ENCODE measurements around the gene PLAGL2. TPM values are rescaled to one million over a fixed set of nuclear protein-coding genes. Genes with fewer than 3 reads are reported as not detected.
A peak's percentile ranks its signal among the peaks of the same experiment; 100 is the strongest.

Gene PLAGL2
- total RNA-seq, 1 donor from 2014 or later = 70.4 TPM

DNA sequence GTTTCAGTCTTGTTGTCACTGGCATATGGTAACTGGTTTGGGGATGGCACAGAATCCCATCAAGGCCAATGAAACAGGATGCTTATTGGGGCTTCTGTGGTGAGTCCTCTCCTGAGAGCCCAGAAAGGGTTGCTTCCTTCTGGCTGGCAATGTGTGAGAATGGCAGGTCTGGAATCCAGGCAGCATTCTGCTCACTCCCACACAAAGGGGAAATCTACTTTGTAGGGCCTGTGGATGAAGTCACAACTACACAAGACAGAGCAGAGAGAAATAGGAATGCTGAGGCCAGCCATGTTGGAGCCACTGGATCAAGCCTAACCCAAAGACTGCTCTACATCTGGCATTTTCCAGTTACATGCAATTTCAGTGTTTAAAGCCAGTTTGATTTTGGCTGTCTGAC lies 15.7 kb downstream of the PLAGL2 start:
- no peak overlapping the region for H3K27ac Mint-ChIP-seq (ENCODE audit: unreplicated experiment)
- H3K36me3 Mint-ChIP-seq (ENCODE audit: low read depth) = peaks cover 14% of the 10 kb centered on the region
- TF ChIP-seq, protein P1, sequence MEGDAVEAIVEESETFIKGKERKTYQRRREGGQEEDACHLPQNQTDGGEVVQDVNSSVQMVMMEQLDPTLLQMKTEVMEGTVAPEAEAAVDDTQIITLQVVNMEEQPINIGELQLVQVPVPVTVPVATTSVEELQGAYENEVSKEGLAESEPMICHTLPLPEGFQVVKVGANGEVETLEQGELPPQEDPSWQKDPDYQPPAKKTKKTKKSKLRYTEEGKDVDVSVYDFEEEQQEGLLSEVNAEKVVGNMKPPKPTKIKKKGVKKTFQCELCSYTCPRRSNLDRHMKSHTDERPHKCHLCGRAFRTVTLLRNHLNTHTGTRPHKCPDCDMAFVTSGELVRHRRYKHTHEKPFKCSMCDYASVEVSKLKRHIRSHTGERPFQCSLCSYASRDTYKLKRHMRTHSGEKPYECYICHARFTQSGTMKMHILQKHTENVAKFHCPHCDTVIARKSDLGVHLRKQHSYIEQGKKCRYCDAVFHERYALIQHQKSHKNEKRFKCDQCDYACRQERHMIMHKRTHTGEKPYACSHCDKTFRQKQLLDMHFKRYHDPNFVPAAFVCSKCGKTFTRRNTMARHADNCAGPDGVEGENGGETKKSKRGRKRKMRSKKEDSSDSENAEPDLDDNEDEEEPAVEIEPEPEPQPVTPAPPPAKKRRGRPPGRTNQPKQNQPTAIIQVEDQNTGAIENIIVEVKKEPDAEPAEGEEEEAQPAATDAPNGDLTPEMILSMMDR (conservative IDR thresholded peaks at IDR 0.05) = no peak
- peak overlapping the region; percentile 88 for H3K4me3 Mint-ChIP-seq
- H3K4me1 Mint-ChIP-seq = peaks cover 27% of the 10 kb centered on the region
- no peaks in the 10 kb centered on the region for H3K9me3 Mint-ChIP-seq
- H3K27me3 Mint-ChIP-seq (ENCODE audit: low read depth) = no peaks in the 10 kb centered on the region
- DNase-seq (ENCODE audit: low read depth, low spot score) = no peak

DNA sequence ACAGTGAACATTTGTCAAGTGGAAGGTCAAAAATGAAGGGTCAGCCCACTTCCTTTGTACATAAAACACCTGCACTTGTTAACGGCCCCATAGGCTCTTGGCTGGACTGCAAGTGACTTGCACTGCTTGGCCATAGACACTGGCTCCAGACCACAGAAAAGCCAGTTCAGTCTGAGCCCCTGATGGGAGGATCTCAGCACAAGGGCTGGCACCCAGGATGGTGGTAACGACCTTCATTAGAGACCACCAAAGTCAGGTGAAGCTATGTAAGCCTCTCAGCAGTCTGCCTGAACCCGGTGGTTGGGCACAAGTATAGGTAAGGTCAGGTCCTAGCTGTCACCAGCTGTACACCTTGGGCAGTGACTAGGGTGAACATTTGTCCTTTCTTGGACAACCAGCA lies 16.1 kb downstream of the PLAGL2 start:
- peak overlapping the region; percentile 88 for H3K4me3 Mint-ChIP-seq
- DNase-seq (ENCODE audit: low read depth, low spot score) = no peak
- H3K36me3 Mint-ChIP-seq (ENCODE audit: low read depth) = peaks cover 14% of the 10 kb centered on the region
- TF ChIP-seq, protein P1 (conservative IDR thresholded peaks at IDR 0.05) = no peak
- no peak overlapping the region for H3K27ac Mint-ChIP-seq (ENCODE audit: unreplicated experiment)
- peaks cover 32% of the 10 kb centered on the region for H3K4me1 Mint-ChIP-seq
- H3K9me3 Mint-ChIP-seq = no peaks in the 10 kb centered on the region
- no peaks in the 10 kb centered on the region for H3K27me3 Mint-ChIP-seq (ENCODE audit: low read depth)

DNA sequence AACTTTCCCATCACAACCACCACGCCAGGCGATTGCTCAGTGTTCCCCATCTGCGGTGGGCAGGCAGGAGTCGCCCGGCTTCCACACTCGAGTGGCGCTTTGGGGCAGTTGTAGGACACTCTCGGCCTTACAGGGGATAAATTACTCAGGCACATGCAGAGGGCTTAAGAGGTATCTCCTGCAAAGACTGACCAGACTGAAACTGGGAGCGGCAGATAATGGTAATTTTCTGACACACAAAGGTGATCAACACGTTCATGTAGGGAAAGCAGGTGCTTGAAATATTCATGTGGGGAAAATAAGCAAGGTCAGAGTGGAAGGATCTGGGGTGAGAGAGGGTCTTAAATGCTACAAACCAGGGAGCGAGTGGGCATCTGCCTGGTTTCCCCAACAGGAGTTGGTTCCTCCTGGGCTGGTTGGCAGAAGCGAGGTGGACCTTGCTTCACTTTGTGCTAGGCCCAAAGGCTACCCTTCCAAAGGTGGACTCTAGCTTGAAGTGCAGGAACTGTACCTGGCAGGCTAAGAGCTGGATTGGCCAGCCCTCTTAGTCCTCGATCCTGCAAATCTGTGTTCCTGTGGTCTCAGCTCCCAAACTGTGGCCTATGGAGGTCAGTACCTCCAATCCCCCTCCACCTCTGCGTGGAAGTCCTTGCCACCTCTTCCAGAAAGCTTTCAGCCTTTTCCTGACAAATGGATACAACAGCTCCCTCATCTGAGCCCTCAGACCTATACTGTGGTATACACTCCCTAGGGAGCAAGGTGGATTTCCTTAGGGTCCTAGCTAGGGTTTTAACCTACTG lies 16.7 kb downstream of the PLAGL2 start:
- Mint-ChIP-seq H3K27ac (ENCODE audit: unreplicated experiment) (peak overlapping the region; percentile 12), H3K27me3 (ENCODE audit: low read depth) (no peaks in the 10 kb centered on the region), H3K4me3 (peak overlapping the region; percentile 88), H3K4me1 (peaks cover 34% of the 10 kb centered on the region), H3K36me3 (ENCODE audit: low read depth) (peaks cover 9% of the 10 kb centered on the region), H3K9me3 (no peaks in the 10 kb centered on the region)
- DNase-seq (ENCODE audit: low read depth, low spot score) = no peak
- TF ChIP-seq, protein P1 (conservative IDR thresholded peaks at IDR 0.05) = peak; percentile 20

DNA sequence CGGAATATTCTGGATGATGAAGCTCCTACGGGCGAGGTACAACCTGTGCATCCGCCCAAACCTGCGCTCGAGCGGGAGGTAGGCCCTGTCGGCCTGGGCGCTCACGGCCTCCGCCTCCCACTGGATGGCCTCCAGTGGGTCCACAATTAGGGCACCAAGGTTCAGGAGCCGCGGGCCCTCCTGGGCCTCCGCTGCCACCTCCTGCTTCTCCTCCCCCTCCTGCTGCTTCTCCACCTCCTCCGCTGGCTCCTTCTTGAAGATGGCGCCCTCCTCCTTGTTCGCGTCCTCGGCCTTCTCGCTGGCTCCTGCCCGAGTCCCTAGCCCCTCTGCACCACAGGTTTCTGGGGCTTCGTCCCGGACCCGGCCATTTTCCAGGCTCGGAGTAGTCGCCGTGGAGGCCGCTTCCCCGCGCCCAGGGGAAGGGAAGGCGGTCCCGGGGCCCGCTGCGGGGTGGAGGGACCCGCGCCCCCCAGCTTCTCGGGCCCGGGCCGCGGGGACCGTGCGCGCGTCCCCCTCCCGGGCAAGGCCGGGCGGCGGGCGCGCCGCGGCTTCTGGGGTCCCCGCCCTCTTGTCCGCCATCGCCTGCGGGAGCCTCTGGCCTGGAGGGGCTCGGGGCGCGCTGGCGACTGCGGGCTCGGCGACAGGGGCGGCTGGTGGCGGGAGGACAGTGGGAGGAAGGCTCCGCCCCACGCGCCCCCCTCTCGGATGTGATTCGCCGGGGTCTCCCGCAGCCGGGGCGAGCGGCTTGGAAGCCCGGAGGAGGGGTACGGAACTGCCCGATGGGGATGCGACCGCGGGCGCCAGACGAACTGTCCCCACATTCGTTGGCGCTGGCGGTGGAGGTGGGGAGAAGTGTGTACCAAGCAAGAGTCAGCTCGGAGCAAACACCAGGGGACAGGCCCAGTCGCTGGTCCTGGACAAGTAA lies 17.6 kb downstream of the PLAGL2 start:
- peak overlapping the region; percentile 47 for H3K27ac Mint-ChIP-seq (ENCODE audit: unreplicated experiment)
- no peaks in the 10 kb centered on the region for H3K27me3 Mint-ChIP-seq (ENCODE audit: low read depth)
- no peaks in the 10 kb centered on the region for H3K9me3 Mint-ChIP-seq
- peaks cover 3% of the 10 kb centered on the region for H3K36me3 Mint-ChIP-seq (ENCODE audit: low read depth)
- TF ChIP-seq, protein P1 (conservative IDR thresholded peaks at IDR 0.05) = no peak
- DNase-seq (ENCODE audit: low read depth, low spot score) = peak; percentile 77
- peaks cover 36% of the 10 kb centered on the region for H3K4me1 Mint-ChIP-seq
- H3K4me3 Mint-ChIP-seq = peak overlapping the region; percentile 88

DNA sequence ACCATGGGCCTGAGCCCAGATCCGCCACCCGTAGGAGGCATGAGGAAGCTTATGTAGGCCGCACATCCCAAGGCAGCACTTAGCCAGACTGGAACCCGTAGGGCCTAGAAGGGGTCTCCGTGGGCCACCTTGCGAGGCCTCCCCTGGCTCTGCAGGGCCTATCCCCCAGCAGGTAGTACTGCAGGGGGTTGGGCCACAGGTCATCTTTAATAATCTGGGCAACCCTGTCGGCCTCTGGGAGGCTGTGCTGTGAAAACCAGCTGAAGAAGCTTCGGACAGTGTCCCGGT lies 18.5 kb downstream of the PLAGL2 start:
- DNase-seq (ENCODE audit: low read depth, low spot score) = no peak
- Mint-ChIP-seq H3K4me1 (peaks cover 36% of the 10 kb centered on the region), H3K36me3 (ENCODE audit: low read depth) (no peaks in the 10 kb centered on the region), H3K4me3 (peak overlapping the region; percentile 88), H3K27ac (ENCODE audit: unreplicated experiment) (no peak overlapping the region), H3K9me3 (no peaks in the 10 kb centered on the region), H3K27me3 (ENCODE audit: low read depth) (no peaks in the 10 kb centered on the region)
- TF ChIP-seq, protein P1 (conservative IDR thresholded peaks at IDR 0.05) = no peak
